Activated CD4-positive, alpha-beta T cell treated with anti-CD3 and anti-CD28 coated beads, Interleukin-2, amount 10 ng/mL, durations not matched to agents 24 days and 14 days (primary cell): ENCODE results near the gene LRIG3. TPM values are rescaled to one million over a fixed set of nuclear protein-coding genes. Genes with fewer than 3 reads are reported as not detected.
"Not testable (repeated sequence)": the region's sequence is repeated elsewhere in the genome, so short reads cannot be mapped to it uniquely, and the experiment has no call there.

ENCODE experiments used
- DNase-seq: peaks from one replicate; pipeline ENCODE4 v3.0.0; 2022
- H3K27ac Mint-ChIP-seq: one replicate; pipeline ENCODE4 v1.8.0; 2022; ENCODE audit warnings: mild to moderate bottlenecking, mixed read lengths
- H3K27me3 Mint-ChIP-seq: one replicate; pipeline ENCODE4 v1.8.0; 2022; ENCODE audit warnings: mixed read lengths
- H3K36me3 Mint-ChIP-seq: one replicate; pipeline ENCODE4 v1.8.0; 2022; ENCODE audit warnings: low read depth, mild to moderate bottlenecking, mixed read lengths
- H3K4me1 Mint-ChIP-seq: one replicate; pipeline ENCODE4 v1.8.0; 2021; ENCODE audit warnings: mixed read lengths
- H3K4me3 Mint-ChIP-seq: one replicate; pipeline ENCODE4 v1.8.0; 2022; ENCODE audit warnings: mild to moderate bottlenecking, moderate library complexity, mixed read lengths
- H3K9me3 Mint-ChIP-seq: one replicate; pipeline ENCODE4 v1.8.0; 2021; ENCODE audit warnings: mixed read lengths
- intact Hi-C: fragments of 100-400 bp; cut with micrococcal nuclease; formaldehyde crosslinking; loops from one replicate; pipeline ENCODE4 v1.15.1; 2023
- total RNA-seq: library from RNA; stranded (reverse); gene quantifications from 2 replicates; pipeline ENCODE4 v1.2.3, GENCODE V29; 2022

Gene LRIG3
- total RNA-seq, 1 donor from 2014 or later, result not detected

- intact Hi-C loops, result no loop called here
- no peak overlapping the region for H3K4me3 Mint-ChIP-seq
- H3K36me3 Mint-ChIP-seq, result no peaks in the 10 kb centered on the region
- H3K27ac Mint-ChIP-seq, result no peak overlapping the region
- H3K9me3 Mint-ChIP-seq, result no peaks in the 10 kb centered on the region
- H3K27me3 Mint-ChIP-seq, result no peaks in the 10 kb centered on the region
- DNase-seq, result no peak
- H3K4me1 Mint-ChIP-seq, result no peaks in the 10 kb centered on the region
Measured at GRCh38 chr12:58883576-58884334, 36.5 kb downstream of the LRIG3 start.

- intact Hi-C loops, result no loop called here
- Mint-ChIP-seq H3K27me3 (no peaks in the 10 kb centered on the region), H3K4me1 (no peaks in the 10 kb centered on the region), H3K27ac (no peak overlapping the region), H3K36me3 (no peaks in the 10 kb centered on the region), H3K4me3 (no peak overlapping the region), H3K9me3 (no peaks in the 10 kb centered on the region)
- DNase-seq, result no peak
Measured at GRCh38 chr12:58882826-58883225, 37.5 kb downstream of the LRIG3 start.

- Mint-ChIP-seq H3K9me3 (no peaks in the 10 kb centered on the region), H3K27ac (no peak overlapping the region), H3K4me3 (no peak overlapping the region), H3K4me1 (no peaks in the 10 kb centered on the region), H3K36me3 (no peaks in the 10 kb centered on the region), H3K27me3 (no peaks in the 10 kb centered on the region)
- intact Hi-C loops, result no loop called here
- DNase-seq, result no peak
Measured at GRCh38 chr12:58881816-58882215, 38.5 kb downstream of the LRIG3 start.

- H3K9me3 Mint-ChIP-seq, result no peaks in the 10 kb centered on the region
- no peak overlapping the region for H3K4me3 Mint-ChIP-seq
- no peaks in the 10 kb centered on the region for H3K36me3 Mint-ChIP-seq
- intact Hi-C loops, result no loop called here
- no peaks in the 10 kb centered on the region for H3K4me1 Mint-ChIP-seq
- no peak overlapping the region for H3K27ac Mint-ChIP-seq
- DNase-seq, result no peak
- H3K27me3 Mint-ChIP-seq, result no peaks in the 10 kb centered on the region
Measured at GRCh38 chr12:58880639-58881038, 39.7 kb downstream of the LRIG3 start.

GRCh38 chr12:58877243-58877743, 43.0 kb downstream of the LRIG3 start:
- intact Hi-C loops, result no loop called here

GRCh38 chr12:58873496-58873895, 46.8 kb downstream of the LRIG3 start:
- DNase-seq, result no peak
- Mint-ChIP-seq H3K27ac (no peak overlapping the region), H3K27me3 (no peaks in the 10 kb centered on the region), H3K4me3 (no peak overlapping the region), H3K9me3 (no peaks in the 10 kb centered on the region), H3K4me1 (no peaks in the 10 kb centered on the region), H3K36me3 (no peaks in the 10 kb centered on the region)
- intact Hi-C loops, result no loop called here

More at GRCh38 chr12:58877243-58877743, 43.0 kb downstream of the LRIG3 start:
- H3K27ac Mint-ChIP-seq, result no peak overlapping the region
- no peaks in the 10 kb centered on the region for H3K36me3 Mint-ChIP-seq
- no peaks in the 10 kb centered on the region for H3K4me1 Mint-ChIP-seq
- H3K4me3 Mint-ChIP-seq, result no peak overlapping the region
- no peaks in the 10 kb centered on the region for H3K27me3 Mint-ChIP-seq
- no peaks in the 10 kb centered on the region for H3K9me3 Mint-ChIP-seq
- DNase-seq, result no peak

GRCh38 chr12:58871556-58871955, 48.7 kb downstream of the LRIG3 start:
- Mint-ChIP-seq H3K4me3 (no peak overlapping the region), H3K36me3 (no peaks in the 10 kb centered on the region), H3K27me3 (no peaks in the 10 kb centered on the region), H3K27ac (no peak overlapping the region), H3K4me1 (no peaks in the 10 kb centered on the region), H3K9me3 (no peaks in the 10 kb centered on the region)
- DNase-seq, result no peak
- intact Hi-C loops, result no loop called here

- Mint-ChIP-seq H3K4me1 (no peaks in the 10 kb centered on the region), H3K27ac (no peak overlapping the region), H3K36me3 (no peaks in the 10 kb centered on the region), H3K9me3 (no peaks in the 10 kb centered on the region), H3K4me3 (no peak overlapping the region), H3K27me3 (no peaks in the 10 kb centered on the region)
- no peak for DNase-seq
- intact Hi-C loops, result no loop called here
Measured at GRCh38 chr12:58870595-58870994, 49.7 kb downstream of the LRIG3 start.

GRCh38 chr12:58860788-58861240, 59.5 kb downstream of the LRIG3 start:
- no peak for DNase-seq
- H3K9me3 Mint-ChIP-seq, result no peaks in the 10 kb centered on the region
- no peaks in the 10 kb centered on the region for H3K4me1 Mint-ChIP-seq
- H3K27ac Mint-ChIP-seq, result no peak overlapping the region
- H3K4me3 Mint-ChIP-seq, result no peak overlapping the region
- no peaks in the 10 kb centered on the region for H3K36me3 Mint-ChIP-seq
- H3K27me3 Mint-ChIP-seq, result no peaks in the 10 kb centered on the region
- intact Hi-C loops, result no loop called here

GRCh38 chr12:58860056-58860787, 60.1 kb downstream of the LRIG3 start:
- H3K9me3 Mint-ChIP-seq, result no peaks in the 10 kb centered on the region
- H3K4me3 Mint-ChIP-seq, result no peak overlapping the region
- DNase-seq, result peak; percentile 35
- intact Hi-C loops, result no loop called here
- H3K27me3 Mint-ChIP-seq, result no peaks in the 10 kb centered on the region
- H3K27ac Mint-ChIP-seq, result no peak overlapping the region
- H3K4me1 Mint-ChIP-seq, result no peaks in the 10 kb centered on the region
- H3K36me3 Mint-ChIP-seq, result no peaks in the 10 kb centered on the region

GRCh38 chr12:58858030-58858429, 62.3 kb downstream of the LRIG3 start:
- Mint-ChIP-seq H3K27me3 (no peaks in the 10 kb centered on the region), H3K36me3 (no peaks in the 10 kb centered on the region)
- DNase-seq, result no peak

GRCh38 chr12:58857206-58857605, 63.1 kb downstream of the LRIG3 start:
- intact Hi-C loops, H3K36me3 Mint-ChIP-seq, H3K27me3 Mint-ChIP-seq, H3K27ac Mint-ChIP-seq, H3K9me3 Mint-ChIP-seq, H3K4me1 Mint-ChIP-seq, H3K4me3 Mint-ChIP-seq: not testable (repeated sequence)
- DNase-seq, result peak; percentile 3

More at GRCh38 chr12:58858030-58858429, 62.3 kb downstream of the LRIG3 start:
- Mint-ChIP-seq H3K4me1 (no peaks in the 10 kb centered on the region), H3K4me3 (no peak overlapping the region), H3K9me3 (no peaks in the 10 kb centered on the region), H3K27ac (no peak overlapping the region)
- intact Hi-C loops, result no loop called here

GRCh38 chr12:58855630-58856029, 64.7 kb downstream of the LRIG3 start:
- H3K4me1 Mint-ChIP-seq, intact Hi-C loops, DNase-seq, H3K36me3 Mint-ChIP-seq, H3K9me3 Mint-ChIP-seq, H3K27me3 Mint-ChIP-seq, H3K27ac Mint-ChIP-seq, H3K4me3 Mint-ChIP-seq: not testable (repeated sequence)

- no peaks in the 10 kb centered on the region for H3K27me3 Mint-ChIP-seq
- no peak overlapping the region for H3K27ac Mint-ChIP-seq
- no peaks in the 10 kb centered on the region for H3K4me1 Mint-ChIP-seq
- DNase-seq, result no peak
- no peak overlapping the region for H3K4me3 Mint-ChIP-seq
- no peaks in the 10 kb centered on the region for H3K9me3 Mint-ChIP-seq
- no peaks in the 10 kb centered on the region for H3K36me3 Mint-ChIP-seq
- intact Hi-C loops, result no loop called here
Measured at GRCh38 chr12:58850826-58851225, 69.5 kb downstream of the LRIG3 start.
